ENCODE results near the gene PRPF31.

- TF ChIP-seq CTCF (IDR thresholded peaks at IDR 0.05) (no peak), POLR2A (IDR thresholded peaks at IDR 0.05) (no peak), POLR2AphosphoS5 (IDR thresholded peaks at IDR 0.05; ENCODE audit: insufficient read depth in 1 of 2, low read depth in 1 of 2) (no peak)
Measured at GRCh38 chr19:54160854-54161253, 45.3 kb downstream of the PRPF31 start.
